GM18870 (cell line): ENCODE results near the gene EFTUD2.

Source experiments
- ATAC-seq: cut with Tn5 transposase; IDR thresholded peaks from one replicate; pipeline ENCODE4 v1.9.1; 2021; ENCODE audit warnings: moderate library complexity; ENCODE audit not compliant: unreplicated experiment

EFTUD2 gene

DNA sequence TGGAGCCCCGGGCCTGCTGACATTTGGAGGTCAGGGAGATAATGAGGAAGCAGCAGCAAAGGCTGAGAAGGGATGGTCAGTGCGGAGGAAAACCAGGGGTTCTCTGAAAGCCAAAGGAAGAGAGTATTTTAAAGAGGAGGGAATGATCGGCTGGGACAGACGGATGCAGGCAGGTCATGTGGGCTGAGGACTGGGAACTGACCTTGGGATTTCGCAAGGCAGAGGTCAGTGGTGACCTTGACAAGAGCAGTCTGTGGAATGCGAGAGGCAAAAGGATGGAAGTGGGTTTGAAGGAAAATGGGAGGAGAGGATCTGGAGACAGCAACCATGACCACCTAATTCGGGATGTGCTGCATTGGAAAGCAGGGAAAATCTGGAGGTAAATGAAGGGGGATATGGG, 10.2 kb downstream of the EFTUD2 start:
- no peak for ATAC-seq

- ATAC-seq, result no peak
Measured at GRCh38 chr17:44887971-44888954, 11.0 kb downstream of the EFTUD2 start.

DNA sequence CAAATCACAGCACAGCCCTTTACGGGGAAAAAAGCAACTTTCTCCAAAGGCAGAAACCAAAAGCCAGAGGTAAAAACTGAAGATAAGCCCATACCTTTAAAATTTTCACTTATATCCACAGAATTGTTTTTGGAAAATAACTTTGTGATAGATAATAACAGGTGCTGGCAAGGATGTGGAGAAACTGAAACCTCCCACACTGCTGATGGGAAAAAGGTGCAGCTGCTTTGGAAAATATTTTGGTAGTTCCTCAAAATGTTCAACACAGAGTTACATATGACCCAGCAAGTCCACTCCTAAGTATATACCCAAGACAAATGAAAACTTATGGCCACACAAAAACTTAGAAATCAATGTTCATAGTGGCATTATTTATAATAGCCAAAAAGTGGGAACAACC, 12.2 kb downstream of the EFTUD2 start:
- no peak for ATAC-seq

GRCh38 chr17:44884941-44885340, 14.3 kb downstream of the EFTUD2 start:
- no peak for ATAC-seq

- ATAC-seq, result no peak
Measured at GRCh38 chr17:44881145-44881544, 18.1 kb downstream of the EFTUD2 start.

DNA sequence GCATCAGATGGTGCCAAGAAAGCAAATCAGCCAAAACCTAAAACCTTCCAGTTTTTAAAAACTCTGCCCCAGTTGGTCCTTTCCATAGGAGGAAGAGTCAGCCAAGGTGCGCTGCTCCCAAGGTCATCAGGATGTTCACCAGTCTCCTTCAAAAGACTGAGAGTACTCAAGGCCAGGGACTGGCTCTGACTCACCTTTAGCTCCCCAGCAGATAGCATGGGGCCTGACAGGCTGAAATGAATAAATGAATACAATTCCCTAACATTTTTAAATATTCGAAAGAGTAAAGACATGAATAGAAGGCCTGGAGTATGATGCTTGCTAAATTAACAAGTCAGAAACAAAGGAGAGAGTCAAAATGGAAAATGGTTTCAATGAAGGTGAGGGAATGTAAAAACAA, 19.2 kb downstream of the EFTUD2 start:
- no peak for ATAC-seq

DNA sequence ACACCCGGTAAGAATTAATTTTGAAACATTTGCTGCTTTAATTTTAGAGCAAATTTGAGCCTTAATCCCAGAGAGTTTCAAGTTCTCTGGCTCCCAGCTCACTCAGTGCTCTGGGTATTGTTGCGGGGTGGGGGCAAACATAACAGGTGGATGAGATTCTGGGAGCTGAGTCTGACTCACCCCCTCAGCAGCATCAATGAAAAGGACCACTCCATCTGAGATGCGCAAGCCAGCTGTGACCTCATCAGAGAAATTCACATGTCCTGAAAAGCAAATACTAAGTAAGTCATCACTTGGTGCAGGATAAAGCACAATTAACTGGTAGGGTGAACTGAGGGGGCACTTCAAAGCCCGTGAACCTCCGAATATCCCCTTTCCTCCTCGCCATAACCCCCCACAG, 19.9 kb downstream of the EFTUD2 start:
- ATAC-seq, result no peak

- ATAC-seq, result no peak
Measured at GRCh38 chr17:44878627-44879221, 20.5 kb downstream of the EFTUD2 start.

GRCh38 chr17:44877121-44877520, 22.1 kb downstream of the EFTUD2 start:
- no peak for ATAC-seq

- no peak for ATAC-seq
Measured at GRCh38 chr17:44875761-44876160, 23.5 kb downstream of the EFTUD2 start.

- no peak for ATAC-seq
Measured at GRCh38 chr17:44872131-44872768, 27.0 kb downstream of the EFTUD2 start.

- ATAC-seq, result no peak
Measured at GRCh38 chr17:44871556-44871955, 27.7 kb downstream of the EFTUD2 start.

DNA sequence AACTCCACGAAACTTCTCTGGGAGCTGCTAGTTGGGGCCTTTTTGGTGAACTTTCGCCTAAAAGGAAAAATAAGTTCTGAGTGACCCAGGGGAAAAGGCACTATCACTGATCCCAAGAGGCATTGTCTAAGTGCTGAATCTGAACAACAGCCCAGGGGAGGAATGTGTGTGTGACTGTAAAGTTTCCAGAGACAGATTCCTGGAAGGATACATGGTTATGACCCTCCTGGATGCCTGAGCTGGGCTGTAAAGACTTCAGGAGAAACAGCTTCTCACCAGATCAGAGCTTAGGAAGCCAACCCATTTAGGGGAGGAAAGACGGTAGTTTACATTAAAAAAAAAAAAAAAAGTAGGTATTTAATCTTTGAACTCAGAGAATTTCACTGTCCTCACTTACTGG, 31.4 kb downstream of the EFTUD2 start:
- ATAC-seq, result no peak

GRCh38 chr17:44865931-44866330, 33.3 kb downstream of the EFTUD2 start:
- no peak for ATAC-seq

- no peak for ATAC-seq
Measured at GRCh38 chr17:44865231-44865660, 34.0 kb downstream of the EFTUD2 start.

GRCh38 chr17:44864831-44865230, 34.4 kb downstream of the EFTUD2 start:
- no peak for ATAC-seq

GRCh38 chr17:44863061-44863918, 36.0 kb downstream of the EFTUD2 start:
- ATAC-seq, result no peak

DNA sequence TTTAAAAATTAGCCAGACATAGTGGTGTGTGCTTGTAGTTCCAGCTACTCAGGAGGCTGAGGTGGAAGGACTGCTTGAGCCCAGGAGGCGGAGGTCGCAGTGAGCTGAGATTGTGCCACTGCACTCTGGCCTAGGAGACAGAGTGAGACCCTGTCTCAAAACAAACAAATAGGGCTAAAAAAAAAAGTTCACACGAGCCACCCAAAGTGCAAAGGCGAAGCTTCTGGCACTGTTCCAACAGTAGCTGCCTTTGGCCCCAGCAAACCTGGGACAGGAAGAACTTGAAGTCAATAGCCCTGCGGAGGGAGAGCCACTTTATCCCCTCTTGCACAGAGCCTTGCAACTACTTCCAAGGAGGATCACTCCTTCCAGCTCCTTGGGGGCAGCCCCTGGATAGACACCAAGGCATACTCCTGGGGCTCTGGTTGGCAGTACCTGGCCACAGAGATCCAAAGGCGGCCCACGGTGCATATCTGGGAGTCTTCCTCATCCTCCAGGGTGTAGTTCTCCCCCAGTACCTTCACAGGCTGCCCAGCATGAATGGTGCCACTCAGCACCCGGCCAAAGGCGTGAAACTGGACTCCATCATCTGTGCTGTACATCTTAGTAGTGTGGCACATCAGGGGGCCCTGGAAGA, 36.8 kb downstream of the EFTUD2 start:
- no peak for ATAC-seq

DNA sequence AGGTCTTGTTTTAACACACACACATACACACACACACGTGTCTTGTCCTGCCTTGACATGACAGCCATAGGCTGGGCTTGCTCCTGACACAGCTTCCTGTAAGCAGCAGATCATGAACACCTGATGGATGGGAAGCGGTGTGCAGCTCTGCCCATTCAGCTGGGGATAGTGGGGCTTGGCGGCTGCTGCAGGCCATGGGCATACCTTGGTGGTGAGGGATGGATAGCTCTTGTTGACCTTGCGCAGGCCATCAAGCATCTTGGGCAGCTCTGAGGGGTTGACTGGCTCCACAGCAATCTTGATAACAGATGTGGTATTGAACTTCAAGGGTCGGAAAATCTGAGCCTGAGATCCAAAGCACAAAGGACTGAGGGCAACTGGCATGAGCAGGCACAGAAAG, 39.5 kb downstream of the EFTUD2 start:
- ATAC-seq, result no peak

GRCh38 chr17:44854192-44854591, 45.1 kb downstream of the EFTUD2 start:
- no peak for ATAC-seq
